ENCODE data around the gene ARVCF.

DNA sequence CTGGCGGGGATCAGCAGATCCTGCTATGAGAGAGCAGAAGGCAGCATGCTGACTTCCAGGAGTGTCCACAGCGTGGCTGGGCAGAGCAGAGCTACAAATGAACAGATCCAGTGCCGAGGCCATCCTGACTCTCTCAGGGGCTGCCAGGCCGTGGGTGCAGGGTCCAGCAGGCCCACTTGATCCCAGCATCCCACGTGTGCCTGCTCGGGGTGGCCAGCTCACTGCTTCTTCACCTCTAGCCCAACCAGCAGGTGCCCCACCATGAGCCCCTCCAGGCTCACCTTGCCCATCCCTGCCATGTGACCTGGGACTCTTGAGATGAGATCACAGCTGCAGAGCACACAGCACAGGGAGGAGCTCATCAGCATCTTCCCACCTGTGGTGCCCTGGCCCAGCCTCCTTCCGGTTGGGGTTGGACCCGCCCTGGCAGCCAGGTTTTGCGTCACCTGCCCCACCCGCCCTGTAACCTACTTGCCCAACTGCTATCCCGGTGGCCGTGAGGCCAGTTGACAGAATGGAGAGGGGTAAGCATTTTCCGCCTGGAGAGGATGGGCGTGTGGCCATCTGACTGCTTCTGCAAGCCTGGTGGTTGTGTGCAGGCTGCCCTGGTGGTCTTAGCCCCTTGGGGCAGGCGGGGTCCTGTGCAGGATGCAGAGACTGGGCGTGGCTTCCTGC is 15.2 kb upstream of the ARVCF start:
- TF ChIP-seq, protein P1, sequence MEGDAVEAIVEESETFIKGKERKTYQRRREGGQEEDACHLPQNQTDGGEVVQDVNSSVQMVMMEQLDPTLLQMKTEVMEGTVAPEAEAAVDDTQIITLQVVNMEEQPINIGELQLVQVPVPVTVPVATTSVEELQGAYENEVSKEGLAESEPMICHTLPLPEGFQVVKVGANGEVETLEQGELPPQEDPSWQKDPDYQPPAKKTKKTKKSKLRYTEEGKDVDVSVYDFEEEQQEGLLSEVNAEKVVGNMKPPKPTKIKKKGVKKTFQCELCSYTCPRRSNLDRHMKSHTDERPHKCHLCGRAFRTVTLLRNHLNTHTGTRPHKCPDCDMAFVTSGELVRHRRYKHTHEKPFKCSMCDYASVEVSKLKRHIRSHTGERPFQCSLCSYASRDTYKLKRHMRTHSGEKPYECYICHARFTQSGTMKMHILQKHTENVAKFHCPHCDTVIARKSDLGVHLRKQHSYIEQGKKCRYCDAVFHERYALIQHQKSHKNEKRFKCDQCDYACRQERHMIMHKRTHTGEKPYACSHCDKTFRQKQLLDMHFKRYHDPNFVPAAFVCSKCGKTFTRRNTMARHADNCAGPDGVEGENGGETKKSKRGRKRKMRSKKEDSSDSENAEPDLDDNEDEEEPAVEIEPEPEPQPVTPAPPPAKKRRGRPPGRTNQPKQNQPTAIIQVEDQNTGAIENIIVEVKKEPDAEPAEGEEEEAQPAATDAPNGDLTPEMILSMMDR (IDR thresholded peaks at IDR 0.05) = no peak
- TF ChIP-seq POLR2A (IDR thresholded peaks at IDR 0.05) = no peak
